K562 (cell line): Measurements from ENCODE around the gene FXYD1. TPM values are rescaled to one million over a fixed set of nuclear protein-coding genes. Genes with fewer than 3 reads are reported as not detected.

ENCODE experiments used
- BRF1 ChIP-seq: IDR thresholded peaks from 3 replicates; pipeline ENCODE4 v1.6.1; 2011; ENCODE audit warnings: borderline replicate concordance, mild to moderate bottlenecking; ENCODE audit not compliant: insufficient read length; ENCODE audit errors: extremely low read depth
- CBFB ChIP-seq: sonication (generic); formaldehyde crosslinking; IDR thresholded peaks from 2 replicates; pipeline ENCODE4 v1.4.0; 2020; ENCODE audit warnings: mild to moderate bottlenecking, missing genetic modification reagents
- CC2D1A ChIP-seq: fragments of 450-650 bp; IDR thresholded peaks from 2 replicates; pipeline ENCODE4 v1.6.1; 2017; ENCODE audit warnings: mild to moderate bottlenecking
- FOS ChIP-seq: IDR thresholded peaks from 3 replicates; pipeline ENCODE4 v1.6.1; 2011; ENCODE audit not compliant: insufficient read length; ENCODE audit errors: extremely low read depth
- HLTF ChIP-seq: fragments of 450-650 bp; IDR thresholded peaks from 2 replicates; pipeline ENCODE4 v1.6.1; 2016
- HNRNPLL ChIP-seq: fragments of 200-400 bp; formaldehyde crosslinking; IDR thresholded peaks from 2 replicates; pipeline ENCODE4 v1.6.1; 2017; ENCODE audit warnings: low read length, low read depth, mild to moderate bottlenecking; ENCODE audit not compliant: poor library complexity, severe bottlenecking
- KHSRP ChIP-seq: fragments of 450-650 bp; IDR thresholded peaks from 2 replicates; pipeline ENCODE4 v1.6.1; 2017
- PYGO2 ChIP-seq: fragments of 450-650 bp; IDR thresholded peaks from 2 replicates; pipeline ENCODE4 v1.6.1; 2016; ENCODE audit warnings: mild to moderate bottlenecking, missing genetic modification characterization, moderate library complexity, missing compliant biosample characterization
- SIRT6 ChIP-seq: IDR thresholded peaks from one replicate; pipeline ENCODE4 v1.6.1; 2012; ENCODE audit warnings: low read depth, mild to moderate bottlenecking, control low read depth, inconsistent platforms, low read length, moderate library complexity
- SREBF2 ChIP-seq: sonication (generic); formaldehyde crosslinking; IDR thresholded peaks from 2 replicates; pipeline ENCODE4 v1.4.0; 2020; ENCODE audit warnings: mild to moderate bottlenecking, missing genetic modification reagents
- ZNF174 ChIP-seq: fragments of 250-450 bp; sonication (Bioruptor Pico); IDR thresholded peaks from 2 replicates; pipeline ENCODE4 v1.4.0; 2020; ENCODE audit warnings: mild to moderate bottlenecking
- ZNF79 ChIP-seq: fragments of 250-450 bp; sonication (Bioruptor Pico); IDR thresholded peaks from 2 replicates; pipeline ENCODE4 v1.4.0; 2020; ENCODE audit warnings: low read depth, mild to moderate bottlenecking, moderate library complexity
- polyA plus RNA-seq, 8 experiments: library from polyadenylated mRNA; depleted of rRNA in 4 of 8; stranded (reverse) in 5 of 8; unstranded in 3 of 8; fragments of >200 nt; fragmentation: Nextera tagmentation in 2 of 8; fragmentation: Illumina TruSeq in 1 of 8; extraction: Ambion mirVana in 2 of 8; extraction: Trizol in 1 of 8; gene quantifications; 2 replicates each; pipeline versions ENCODE4 v1.2.1 to v1.2.3, GENCODE V29; 2011 to 2014; ENCODE audit warnings: inconsistent platforms in 1 of 8, missing spikeins in 1 of 8
- total RNA-seq, 7 experiments: library from RNA; depleted of rRNA in 6 of 7; stranded (reverse); fragments of >200 nt in 6 of 7; fragmentation: Illumina TruSeq in 2 of 7; extraction: Trizol in 2 of 7; gene quantifications; 2 replicates each; pipeline versions ENCODE4 v1.2.1 to v1.2.3, GENCODE V29; 2011 to 2021; ENCODE audit warnings: low replicate concordance in 1 of 7
- TF ChIP-seq, protein P1 (sequence below): fragments of 450-650 bp; formaldehyde crosslinking; IDR thresholded peaks from 2 replicates; pipeline ENCODE4 v1.4.0; 2020; ENCODE audit warnings: mild to moderate bottlenecking, moderate library complexity

FXYD1 gene
- total and polyA plus RNA-seq, 9 of the 15 experiments (the other 6 are each of a cell fraction or from before 2014, with no cell fraction given), result 0.40 to 3.2 (median 1.8) TPM; not detected in 3

GRCh38 chr19:35105411-35106290, 33.0 kb upstream of the FXYD1 start (continued):
- no peak for TF ChIP-seq SIRT6
- TF ChIP-seq SREBF2 (CRISPR knock-in tag), result no peak
- TF ChIP-seq FOS, result no peak
- TF ChIP-seq, protein P1, sequence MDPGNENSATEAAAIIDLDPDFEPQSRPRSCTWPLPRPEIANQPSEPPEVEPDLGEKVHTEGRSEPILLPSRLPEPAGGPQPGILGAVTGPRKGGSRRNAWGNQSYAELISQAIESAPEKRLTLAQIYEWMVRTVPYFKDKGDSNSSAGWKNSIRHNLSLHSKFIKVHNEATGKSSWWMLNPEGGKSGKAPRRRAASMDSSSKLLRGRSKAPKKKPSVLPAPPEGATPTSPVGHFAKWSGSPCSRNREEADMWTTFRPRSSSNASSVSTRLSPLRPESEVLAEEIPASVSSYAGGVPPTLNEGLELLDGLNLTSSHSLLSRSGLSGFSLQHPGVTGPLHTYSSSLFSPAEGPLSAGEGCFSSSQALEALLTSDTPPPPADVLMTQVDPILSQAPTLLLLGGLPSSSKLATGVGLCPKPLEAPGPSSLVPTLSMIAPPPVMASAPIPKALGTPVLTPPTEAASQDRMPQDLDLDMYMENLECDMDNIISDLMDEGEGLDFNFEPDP (CRISPR knock-in tag), result no peak
- no peak for TF ChIP-seq ZNF174 (CRISPR knock-in tag)
- no peak for TF ChIP-seq ZNF79 (CRISPR knock-in tag)
- peak; percentile 50; the same call in 1 of the 2 replicates for TF ChIP-seq CC2D1A
- peak; percentile 15; the same call in 1 of the 2 replicates for TF ChIP-seq KHSRP
- TF ChIP-seq BRF1, result no peak
- TF ChIP-seq HNRNPLL, result peak; percentile 97
- TF ChIP-seq HLTF, result peak; percentile 94
- TF ChIP-seq CBFB (CRISPR knock-in tag), result 0 out of 2 replicates have a peak, but pooled peaks have one; percentile 62
- no peak for TF ChIP-seq PYGO2 (tag)
